Right lobe of liver (tissue), 6 donors: ENCODE data around the gene FYB1. TPM values are rescaled to one million over a fixed set of nuclear protein-coding genes. Genes with fewer than 3 reads are reported as not detected.

ENCODE experiments used
- ATAC-seq, 4 donors: fragments of 200-7000 bp; cut with Tn5 transposase; one replicate each; pipeline ENCODE4 v1.9.1; 2020; ENCODE audit warnings: mild to moderate bottlenecking in 4 of 4, moderate library complexity in 4 of 4
- DNase-seq, 3 donors: peaks; one replicate each; pipeline ENCODE4 v3.0.0-alpha.2; 2020
- H3K27ac ChIP-seq, 3 donors: fragments of 200-600 bp; one replicate each; pipeline ENCODE4 v1.8.0; 2022
- H3K27me3 ChIP-seq, 2 donors: fragments of 200-600 bp; one replicate each; pipeline ENCODE4 v1.8.0; 2022
- H3K36me3 ChIP-seq, 4 donors: fragments of 200-600 bp; sonication (generic) in 1 of 4; one replicate each; pipeline versions ENCODE4 v1.5.1 to v1.8.0; 2017 to 2022; ENCODE audit warnings: control low read depth in 1 of 4
- H3K4me1 ChIP-seq, 4 donors: fragments of 200-600 bp; sonication (generic) in 1 of 4; one replicate each; pipeline versions ENCODE4 v1.5.1 to v1.8.0; 2017 to 2022; ENCODE audit warnings: control low read depth in 1 of 4
- H3K4me3 ChIP-seq, 3 donors: fragments of 200-600 bp; one replicate each; pipeline ENCODE4 v1.8.0; 2022
- H3K9me3 ChIP-seq, 4 donors: fragments of 200-600 bp; sonication (generic) in 1 of 4; one replicate each; pipeline versions ENCODE4 v1.5.1 to v1.8.0; 2017 to 2022; ENCODE audit warnings: control low read depth in 1 of 4
- CTCF ChIP-seq, 4 donors: fragments of 200-600 bp in 3 of 4; fragments of 450-650 bp in 1 of 4; IDR thresholded peaks; one replicate each; pipeline versions ENCODE4 v1.5.1 to v1.8.0; 2016 to 2022; ENCODE audit warnings: antibody characterized with exemption in 4 of 4, mild to moderate bottlenecking in 2 of 4
- POLR2A ChIP-seq: fragments of 450-650 bp; IDR thresholded peaks from one replicate; pipeline ENCODE4 v1.6.1; 2017; ENCODE audit warnings: antibody characterized with exemption, mild to moderate bottlenecking
- WGBS: methylation state at CpG from one replicate; pipeline ENCODE4 v1.1.6; 2018; ENCODE audit warnings: low coverage, low lambda C conversion rate; ENCODE audit not compliant: insufficient coverage; ENCODE audit errors: missing lambda C conversion rate; 5-methylcytosine and 5-hydroxymethylcytosine counted together
- intact Hi-C, 2 donors: fragments of 100-400 bp; cut with DNase I; formaldehyde crosslinking; loops; one replicate each; pipeline versions ENCODE4 v1.11.2 to v1.14.1; 2022
- total RNA-seq, 6 experiments: library from RNA; depleted of rRNA in 2 of 6; stranded (reverse); fragments of >200 nt in 2 of 6; fragmentation: NEBNext Ultra II Directional in 3 of 6; extraction: Animal tissue kit (Norgen Biotek cat#: 25700) in 3 of 6; gene quantifications; one replicate each; pipeline versions ENCODE4 v1.1.0 to v1.2.4, GENCODE V29; 2016 to 2023
- donor health status: DM: no; HTN: yes; CAD: no.
- donor health status: DM: no; HTN: no; CAD: no.
- donor health status: DM: no; HTN: no; CAD: no.
- donor health status: DM: no; HTN: yes; CAD: no.
- donor health status: DM: no; HTN: yes; CAD: no.

FYB1 gene
- total RNA-seq, 6 experiments from 2014 or later = 3.7 to 15.3 (median 9.1) TPM

- Histone ChIP-seq H3K4me1 (no peaks in the 10 kb centered on the region), H3K9me3 (no peaks in the 10 kb centered on the region), H3K27ac (no peak overlapping the region), H3K4me3 (no peak overlapping the region), H3K27me3 (no peaks in the 10 kb centered on the region), H3K36me3 (no peaks in the 10 kb centered on the region)
- intact Hi-C loops = no loop called here
- WGBS = 78% methylated on average over 6 of the region's 6 CpGs
- no peak for DNase-seq
- no peak for ATAC-seq
- no peak for TF ChIP-seq POLR2A
- no peak for TF ChIP-seq CTCF (IDR thresholded peaks at IDR 0.05)
Measured at GRCh38 chr5:39100301-39100850, 119.0 kb downstream of the FYB1 start.

GRCh38 chr5:39099831-39100230 is 119.5 kb downstream of the FYB1 start:
- H3K9me3 ChIP-seq = no peaks in the 10 kb centered on the region
- intact Hi-C loops = no loop called here
- ATAC-seq = no peak
- H3K4me3 ChIP-seq = no peak overlapping the region
- no peak for DNase-seq
- no peak overlapping the region for H3K27ac ChIP-seq
- no peaks in the 10 kb centered on the region for H3K27me3 ChIP-seq
- no peaks in the 10 kb centered on the region for H3K4me1 ChIP-seq
- TF ChIP-seq CTCF (IDR thresholded peaks at IDR 0.05) (no peak), POLR2A (no peak)
- no peaks in the 10 kb centered on the region for H3K36me3 ChIP-seq

- Histone ChIP-seq H3K4me3 (no peak overlapping the region), H3K27ac (no peak overlapping the region), H3K4me1 (no peaks in the 10 kb centered on the region), H3K36me3 (no peaks in the 10 kb centered on the region), H3K9me3 (no peaks in the 10 kb centered on the region), H3K27me3 (no peaks in the 10 kb centered on the region)
- no peak for ATAC-seq
- no peak for DNase-seq
- 42% methylated on average over 1 of the region's 1 CpG for WGBS
- TF ChIP-seq CTCF (IDR thresholded peaks at IDR 0.05) = no peak
- TF ChIP-seq POLR2A = no peak
- intact Hi-C loops = no loop called here
Measured at GRCh38 chr5:39093352-39093751, 126.0 kb downstream of the FYB1 start.

GRCh38 chr5:39092581-39093351 is 126.6 kb downstream of the FYB1 start:
- intact Hi-C loops = no loop called here
- no peak overlapping the region for H3K4me3 ChIP-seq
- TF ChIP-seq POLR2A = no peak
- TF ChIP-seq CTCF (IDR thresholded peaks at IDR 0.05) = no peak
- DNase-seq = no peak
- WGBS = 67% methylated on average over 4 of the region's 4 CpGs
- H3K9me3 ChIP-seq = no peaks in the 10 kb centered on the region
- ATAC-seq = no peak
- no peaks in the 10 kb centered on the region for H3K4me1 ChIP-seq
- H3K27me3 ChIP-seq = no peaks in the 10 kb centered on the region
- no peaks in the 10 kb centered on the region for H3K36me3 ChIP-seq
- H3K27ac ChIP-seq = no peak overlapping the region
